Loucy (cell line): ENCODE data around the gene SLC35G1.

Experiments used
- H2AFZ ChIP-seq: fragments of 200-600 bp; sonication (generic); 2 replicates; pipeline ENCODE4 v1.6.0; 2016; ENCODE audit warnings: antibody characterized with exemption, mild to moderate bottlenecking, low read length, moderate library complexity
- H3F3A ChIP-seq: fragments of 200-600 bp; 2 replicates; pipeline ENCODE4 v1.6.0; 2016; ENCODE audit warnings: antibody characterized with exemption, low read depth, mild to moderate bottlenecking
- H3K27me3 ChIP-seq: fragments of 200-600 bp; sonication (generic); 2 replicates; pipeline ENCODE4 v1.6.1; 2014; ENCODE audit warnings: low read length, mild to moderate bottlenecking; ENCODE audit not compliant: insufficient read depth, poor library complexity, severe bottlenecking
- H3K36me3 ChIP-seq: fragments of 200-600 bp; sonication (generic); 2 replicates; pipeline ENCODE4 v1.6.1; 2016; ENCODE audit warnings: low read length; ENCODE audit not compliant: insufficient read depth
- H3K4me1 ChIP-seq: fragments of 200-600 bp; sonication (generic); 2 replicates; pipeline ENCODE4 v1.5.1; 2014; ENCODE audit warnings: low read length, mild to moderate bottlenecking; ENCODE audit not compliant: insufficient read depth, poor library complexity, severe bottlenecking
- H3K4me2 ChIP-seq: fragments of 200-600 bp; sonication (generic); 2 replicates; pipeline ENCODE4 v1.6.0; 2014; ENCODE audit warnings: antibody characterized with exemption, low read length, low read depth, mild to moderate bottlenecking; ENCODE audit not compliant: poor library complexity, severe bottlenecking
- H3K4me3 ChIP-seq: fragments of 200-600 bp; sonication (generic); 2 replicates; pipeline ENCODE4 v1.5.1; 2014; ENCODE audit warnings: low read length, mild to moderate bottlenecking, mixed read lengths; ENCODE audit not compliant: poor library complexity, severe bottlenecking
- H3K79me2 ChIP-seq: fragments of 200-600 bp; sonication (generic); 2 replicates; pipeline ENCODE4 v1.6.1; 2014; ENCODE audit warnings: low read length; ENCODE audit not compliant: insufficient read depth
- H3K9ac ChIP-seq: fragments of 200-600 bp; sonication (generic); 2 replicates; pipeline ENCODE4 v1.6.0; 2014; ENCODE audit warnings: mild to moderate bottlenecking, low read depth, low read length, moderate library complexity; ENCODE audit not compliant: poor library complexity, severe bottlenecking
- H3K9me2 ChIP-seq: fragments of 200-600 bp; sonication (generic); replicated peaks from 2 replicates; pipeline ENCODE4 v1.6.1; 2016; ENCODE audit warnings: low read depth, low read length, mixed read lengths
- H3K9me3 ChIP-seq: fragments of 200-600 bp; sonication (generic); 2 replicates; pipeline ENCODE4 v1.6.1; 2014; ENCODE audit warnings: mild to moderate bottlenecking, antibody characterized with exemption, low read length, low read depth; ENCODE audit not compliant: insufficient read depth
- H4K20me1 ChIP-seq: fragments of 200-600 bp; sonication (generic); 2 replicates; pipeline ENCODE4 v1.6.0; 2014; ENCODE audit warnings: antibody characterized with exemption, low read length, mild to moderate bottlenecking; ENCODE audit not compliant: insufficient read depth, poor library complexity, severe bottlenecking
- EZH2phosphoT487 ChIP-seq: fragments of 200-600 bp; IDR thresholded peaks from 2 replicates; pipeline ENCODE4 v1.6.1; 2018; ENCODE audit warnings: antibody characterized with exemption, mild to moderate bottlenecking, moderate library complexity, borderline replicate concordance
- TF ChIP-seq, protein P1 (sequence below): fragments of 200-600 bp; sonication (generic); conservative IDR thresholded peaks from 2 replicates; pipeline ENCODE4 v1.5.1; 2014; ENCODE audit warnings: mild to moderate bottlenecking, antibody characterized with exemption, low read length

Gene SLC35G1

DNA sequence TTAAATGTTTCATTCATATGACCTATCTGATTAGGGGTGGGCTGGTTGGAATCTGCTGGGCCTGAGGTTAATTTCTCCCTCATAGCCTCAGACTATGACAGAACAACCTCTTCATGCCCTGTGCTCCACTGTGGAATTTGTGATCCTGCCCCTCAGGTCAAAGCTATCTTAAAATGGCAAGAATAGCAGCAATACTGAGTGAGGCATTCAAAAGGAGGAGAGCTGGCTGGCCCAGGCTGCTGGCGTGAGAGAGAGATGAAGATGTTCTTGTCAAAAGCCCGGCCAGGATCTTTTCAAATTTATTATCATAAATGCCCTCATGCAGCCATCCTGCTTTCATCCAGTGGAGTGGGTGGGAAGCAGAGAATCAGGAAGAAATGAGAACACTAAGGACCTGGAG, 58.1 kb downstream of the SLC35G1 start:
- H3K4me3 ChIP-seq, result no peak overlapping the region
- no peak overlapping the region for H2AFZ ChIP-seq
- H3K4me1 ChIP-seq, result no peaks in the 10 kb centered on the region
- H3K79me2 ChIP-seq, result no peaks in the 10 kb centered on the region
- H3K4me2 ChIP-seq, result no peak overlapping the region
- no peaks in the 10 kb centered on the region for H4K20me1 ChIP-seq
- no peak overlapping the region for H3K9ac ChIP-seq
- TF ChIP-seq, protein P1, sequence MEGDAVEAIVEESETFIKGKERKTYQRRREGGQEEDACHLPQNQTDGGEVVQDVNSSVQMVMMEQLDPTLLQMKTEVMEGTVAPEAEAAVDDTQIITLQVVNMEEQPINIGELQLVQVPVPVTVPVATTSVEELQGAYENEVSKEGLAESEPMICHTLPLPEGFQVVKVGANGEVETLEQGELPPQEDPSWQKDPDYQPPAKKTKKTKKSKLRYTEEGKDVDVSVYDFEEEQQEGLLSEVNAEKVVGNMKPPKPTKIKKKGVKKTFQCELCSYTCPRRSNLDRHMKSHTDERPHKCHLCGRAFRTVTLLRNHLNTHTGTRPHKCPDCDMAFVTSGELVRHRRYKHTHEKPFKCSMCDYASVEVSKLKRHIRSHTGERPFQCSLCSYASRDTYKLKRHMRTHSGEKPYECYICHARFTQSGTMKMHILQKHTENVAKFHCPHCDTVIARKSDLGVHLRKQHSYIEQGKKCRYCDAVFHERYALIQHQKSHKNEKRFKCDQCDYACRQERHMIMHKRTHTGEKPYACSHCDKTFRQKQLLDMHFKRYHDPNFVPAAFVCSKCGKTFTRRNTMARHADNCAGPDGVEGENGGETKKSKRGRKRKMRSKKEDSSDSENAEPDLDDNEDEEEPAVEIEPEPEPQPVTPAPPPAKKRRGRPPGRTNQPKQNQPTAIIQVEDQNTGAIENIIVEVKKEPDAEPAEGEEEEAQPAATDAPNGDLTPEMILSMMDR, result no peak
- no peak for TF ChIP-seq EZH2phosphoT487
- H3K9me2 ChIP-seq, result 0 out of 2 replicates have a peak, but pooled peaks cover 3% of the 10 kb centered on the region
- H3K27me3 ChIP-seq, result no peaks in the 10 kb centered on the region
- H3F3A ChIP-seq, result no peaks in the 10 kb centered on the region
- H3K36me3 ChIP-seq, result no peaks in the 10 kb centered on the region
- no peaks in the 10 kb centered on the region for H3K9me3 ChIP-seq
